Upper lobe of left lung (tissue), 6 donors: ENCODE measurements around the gene PP2D1. TPM values are rescaled to one million over a fixed set of nuclear protein-coding genes. Genes with fewer than 3 reads are reported as not detected.
"Not testable (repeated sequence)": the region's sequence is repeated elsewhere in the genome, so short reads cannot be mapped to it uniquely, and the experiment has no call there.

Experiments
- ATAC-seq, 2 donors: fragments of 200-7000 bp; cut with Tn5 transposase; one replicate each; pipeline ENCODE4 v1.9.1; 2022; ENCODE audit warnings: mild to moderate bottlenecking in 2 of 2, moderate library complexity in 2 of 2; ENCODE audit not compliant: low FRiP score in 2 of 2
- DNase-seq, 2 donors: peaks; one replicate each; pipeline ENCODE4 v3.0.0-alpha.2; 2019 to 2020
- H3K27ac ChIP-seq, 4 donors: fragments of 200-600 bp; sonication (generic); one replicate each; pipeline ENCODE4 v1.5.1; 2016 to 2019
- H3K27me3 ChIP-seq, 4 donors: fragments of 200-600 bp; sonication (generic); one replicate each; pipeline ENCODE4 v1.5.1; 2017 to 2019
- H3K36me3 ChIP-seq, 4 donors: fragments of 200-600 bp; sonication (generic); one replicate each; pipeline ENCODE4 v1.5.1; 2016 to 2019
- H3K4me1 ChIP-seq, 4 donors: fragments of 200-600 bp; sonication (generic); one replicate each; pipeline ENCODE4 v1.5.1; 2018 to 2019
- H3K4me3 ChIP-seq, 4 donors: fragments of 200-600 bp; sonication (generic); one replicate each; pipeline ENCODE4 v1.5.1; 2017 to 2019; ENCODE audit warnings: mild to moderate bottlenecking in 2 of 4, moderate library complexity in 1 of 4
- H3K9me3 ChIP-seq, 4 donors: fragments of 200-600 bp; sonication (generic); one replicate each; pipeline ENCODE4 v1.5.1; 2018 to 2019
- CTCF ChIP-seq, 6 experiments: fragments of 450-650 bp in 4 of 6; fragments of 200-600 bp in 2 of 6; sonication (generic) in 2 of 6; IDR thresholded peaks; one replicate each; pipeline ENCODE4 v1.5.1; 2016 to 2019; ENCODE audit warnings: antibody characterized with exemption in 6 of 6
- EP300 ChIP-seq, 4 donors: sonication (generic); formaldehyde crosslinking; IDR thresholded peaks; one replicate each; pipeline ENCODE4 v1.5.1; 2017; ENCODE audit warnings: antibody characterized with exemption in 4 of 4, control low read depth in 2 of 4
- POLR2A ChIP-seq, 4 donors: fragments of 450-650 bp; IDR thresholded peaks; one replicate each; pipeline ENCODE4 v1.5.1; 2016 to 2017; ENCODE audit warnings: antibody characterized with exemption in 4 of 4, mild to moderate bottlenecking in 2 of 4
- POLR2AphosphoS5 ChIP-seq, 2 donors: sonication (generic); formaldehyde crosslinking; IDR thresholded peaks; one replicate each; pipeline ENCODE4 v1.5.1; 2017; ENCODE audit warnings: antibody characterized with exemption in 2 of 2
- WGBS, 2 donors: methylation state at CpG; one replicate each; pipeline ENCODE4 v1.1.5; 2017 to 2018; 5-methylcytosine and 5-hydroxymethylcytosine counted together
- total RNA-seq, 6 donors: library from RNA; depleted of rRNA in 4 of 6; stranded (reverse); fragments of >200 nt in 4 of 6; gene quantifications; one replicate each; pipeline versions ENCODE4 v1.1.0 to v1.2.1, GENCODE V29; 2016 to 2021
- donor health status: DM: no; HTN: no; CAD: no; lungs with moderate emphysema.
- donor health status: DM: no; HTN: yes; CAD: no; lungs with severe emphysema.

The PP2D1 gene
- total RNA-seq, 6 donors from 2014 or later = not detected

GRCh38 chr3:19967208-19967607 lies 44.9 kb downstream of the PP2D1 start:
- Histone ChIP-seq H3K4me3 (no peak overlapping the region), H3K36me3 (no peaks in the 10 kb centered on the region), H3K4me1 (peaks cover 1 to 26% (median 17%) of the 10 kb centered on the region in 4 donors), H3K27me3 (no peaks in the 10 kb centered on the region), H3K27ac (no peak overlapping the region), H3K9me3 (no peaks in the 10 kb centered on the region)
- WGBS, 2 donors = 85 to 93% methylated on average over 6 of the region's 6 CpGs
- DNase-seq = no peak
- TF ChIP-seq POLR2A (IDR thresholded peaks at IDR 0.05) (no peak), EP300 (IDR thresholded peaks at IDR 0.05) (no peak), CTCF (IDR thresholded peaks at IDR 0.05) (no peak), POLR2AphosphoS5 (IDR thresholded peaks at IDR 0.05) (no peak)
- ATAC-seq = no peak

- no peak for TF ChIP-seq POLR2AphosphoS5 (IDR thresholded peaks at IDR 0.05)
- no peak for TF ChIP-seq EP300 (IDR thresholded peaks at IDR 0.05)
- no peak for TF ChIP-seq CTCF (IDR thresholded peaks at IDR 0.05)
- no peak for TF ChIP-seq POLR2A (IDR thresholded peaks at IDR 0.05)
- H3K36me3 ChIP-seq = no peaks in the 10 kb centered on the region
- no peaks in the 10 kb centered on the region for H3K9me3 ChIP-seq
- peaks cover 8 to 35% (median 20%) of the 10 kb centered on the region in 4 donors for H3K4me1 ChIP-seq
- ATAC-seq (no peak), DNase-seq (no peak)
- no peaks in the 10 kb centered on the region for H3K27me3 ChIP-seq
- 95 to 97% methylated on average over 4 of the region's 4 CpGs for WGBS, 2 donors
- H3K27ac ChIP-seq = no peak overlapping the region
- H3K4me3 ChIP-seq = no peak overlapping the region
Observed at GRCh38 chr3:19961960-19962359, 50.1 kb downstream of the PP2D1 start.

GRCh38 chr3:19960696-19961095 lies 51.4 kb downstream of the PP2D1 start:
- no peak overlapping the region for H3K27ac ChIP-seq
- no peak overlapping the region for H3K4me3 ChIP-seq
- no peak for TF ChIP-seq EP300 (IDR thresholded peaks at IDR 0.05)
- no peak for TF ChIP-seq POLR2A (IDR thresholded peaks at IDR 0.05)
- no peak for TF ChIP-seq CTCF (IDR thresholded peaks at IDR 0.05)
- no peak for TF ChIP-seq POLR2AphosphoS5 (IDR thresholded peaks at IDR 0.05)
- H3K9me3 ChIP-seq = no peaks in the 10 kb centered on the region
- ATAC-seq (no peak), DNase-seq (no peak)
- whole genome bisulfite sequencing, 2 donors = 66 to 71% methylated on average over 4 of the region's 4 CpGs
- peaks cover 9 to 36% (median 19%) of the 10 kb centered on the region in 4 donors for H3K4me1 ChIP-seq
- H3K36me3 ChIP-seq = peaks cover 0 to 5% (median 1%) of the 10 kb centered on the region in 4 donors
- no peaks in the 10 kb centered on the region for H3K27me3 ChIP-seq

- no peak for DNase-seq
- no peak overlapping the region for H3K4me3 ChIP-seq
- H3K4me1 ChIP-seq = peaks cover 9 to 39% (median 19%) of the 10 kb centered on the region in 4 donors
- ATAC-seq = no peak
- H3K27me3 ChIP-seq = no peaks in the 10 kb centered on the region
- no peak for TF ChIP-seq POLR2A (IDR thresholded peaks at IDR 0.05)
- no peak for TF ChIP-seq EP300 (IDR thresholded peaks at IDR 0.05)
- TF ChIP-seq CTCF (IDR thresholded peaks at IDR 0.05) = no peak
- TF ChIP-seq POLR2AphosphoS5 (IDR thresholded peaks at IDR 0.05) = no peak
- WGBS, 2 donors = 70 to 72% methylated on average over 4 of the region's 4 CpGs
- H3K27ac ChIP-seq = no peak overlapping the region
- H3K9me3 ChIP-seq = no peaks in the 10 kb centered on the region
- H3K36me3 ChIP-seq = peaks cover 0 to 16% (median 8%) of the 10 kb centered on the region in 4 donors
Observed at GRCh38 chr3:19959505-19959904, 52.6 kb downstream of the PP2D1 start.

- not testable (repeated sequence) for H3K4me3 ChIP-seq, ATAC-seq, DNase-seq, H3K9me3 ChIP-seq, H3K27ac ChIP-seq, H3K27me3 ChIP-seq
- WGBS, 2 donors = 85 to 94% methylated on average over 9 of the region's 9 CpGs
- Histone ChIP-seq H3K36me3 (peaks cover 0 to 36% (median 13%) of the 10 kb centered on the region in 4 donors), H3K4me1 (peaks cover 10 to 44% (median 14%) of the 10 kb centered on the region in 4 donors)
Observed at GRCh38 chr3:19957354-19957753, 54.7 kb downstream of the PP2D1 start.
